HL-60/S4 treated with retinoic acid at 250 ng/mL for 4 days and 3 days (cell line): ENCODE results near the gene GMPR2.
"Not testable (repeated sequence)": the region's sequence is repeated elsewhere in the genome, so short reads cannot be mapped to it uniquely, and the experiment has no call there.

Experiments used
- in situ Hi-C: fragments of 300-500 bp; cut with MboI; formaldehyde crosslinking; loops from 2 replicates; pipeline ENCODE4 v1.7.0; 2022; ENCODE audit warnings: low sequenced_read_pairs

The GMPR2 gene

GRCh38 chr14:24198814-24199524 lies 33.8 kb upstream of the GMPR2 start:
- in situ Hi-C loops: no loop called here

- in situ Hi-C loops: not testable (repeated sequence)
These were observed 30.2 kb upstream of the GMPR2 start for GRCh38 chr14:24202538-24202937.

GRCh38 chr14:24203249-24203886 lies 29.4 kb upstream of the GMPR2 start:
- in situ Hi-C loops: not testable (repeated sequence)

- in situ Hi-C loops: no loop called here
These were observed 28.3 kb upstream of the GMPR2 start for GRCh38 chr14:24204163-24205146.

GRCh38 chr14:24206260-24207103 lies 26.2 kb upstream of the GMPR2 start:
- in situ Hi-C loops: no loop called here

- in situ Hi-C loops: no loop called here
These were observed 25.6 kb upstream of the GMPR2 start for GRCh38 chr14:24207104-24207551.

- in situ Hi-C loops: no loop called here
These were observed 25.1 kb upstream of the GMPR2 start for GRCh38 chr14:24207625-24208024.

- in situ Hi-C loops: no loop called here
These were observed 21.4 kb upstream of the GMPR2 start for GRCh38 chr14:24211311-24211710.

GRCh38 chr14:24212924-24213865 lies 19.5 kb upstream of the GMPR2 start, which contains the start of gene CHMP4A:
Gene CHMP4A (minus strand): TSS chr14:24213488. CDS start chr14:24213439, 49 bp downstream.
- in situ Hi-C loops: no loop called here

GRCh38 chr14:24213866-24214662 lies 18.7 kb upstream of the GMPR2 start:
- in situ Hi-C loops: no loop called here

GRCh38 chr14:24215495-24216344 lies 17.0 kb upstream of the GMPR2 start, which contains the start of gene MDP1:
Gene MDP1 (minus strand): TSS chr14:24216066. CDS start chr14:24215955, 111 bp downstream.
- in situ Hi-C loops: no loop called here

GRCh38 chr14:24216345-24216699 lies 16.4 kb upstream of the GMPR2 start:
- in situ Hi-C loops: no loop called here

GRCh38 chr14:24216876-24217275 lies 15.9 kb upstream of the GMPR2 start:
- in situ Hi-C loops: not testable (repeated sequence)

GRCh38 chr14:24219080-24219479 lies 13.6 kb upstream of the GMPR2 start:
- in situ Hi-C loops: no loop called here

GRCh38 chr14:24219521-24219920 lies 13.2 kb upstream of the GMPR2 start:
- in situ Hi-C loops: no loop called here

GRCh38 chr14:24222987-24223386 lies 9.7 kb upstream of the GMPR2 start:
- in situ Hi-C loops: not testable (repeated sequence)

- in situ Hi-C loops: loop anchor here (25.0 kb wide), 1 partner anchor 213 kb away; the partner anchor contains the start of genes CBLN3, KHNYN and SDR39U1
These were observed 8.1 kb upstream of the GMPR2 start for GRCh38 chr14:24224618-24225071.
